ENCODE results near the gene NANS. TPM values are rescaled to one million over a fixed set of nuclear protein-coding genes. Genes with fewer than 3 reads are reported as not detected.

The NANS gene
- total and polyA plus RNA-seq, 10 of the 15 experiments (the other 5 are each of a cell fraction or from before 2014, with no cell fraction given) = 21.0 to 126 (median 52.3) TPM

GRCh38 chr9:98039607-98040017 is 16.9 kb upstream of the NANS start (continued):
- TF ChIP-seq NR2F1 (conservative IDR thresholded peaks at IDR 0.05) = no peak
- no peak for TF ChIP-seq SIN3A (IDR thresholded peaks at IDR 0.05; ENCODE audit: low read depth, low read length)
- TF ChIP-seq ZNF687 (IDR thresholded peaks at IDR 0.05) = no peak
- no peak for TF ChIP-seq PAX8 (IDR thresholded peaks at IDR 0.05)
- no peak for TF ChIP-seq MYC (IDR thresholded peaks at IDR 0.05; ENCODE audit: insufficient read depth, insufficient read length, insufficient replicate concordance, low read length, severe bottlenecking)
- no peak for TF ChIP-seq CHD4 (IDR thresholded peaks at IDR 0.05)
- TF ChIP-seq ZNF217 (IDR thresholded peaks at IDR 0.05) = no peak
- TF ChIP-seq BACH1 (IDR thresholded peaks at IDR 0.05; ENCODE audit: borderline replicate concordance) = no peak
- TF ChIP-seq CBX3 (IDR thresholded peaks at IDR 0.05; ENCODE audit: borderline replicate concordance, low read depth) = no peak
- TF ChIP-seq DPF2 (IDR thresholded peaks at IDR 0.05) = no peak
- no peak for TF ChIP-seq GABPA (IDR thresholded peaks at IDR 0.05; ENCODE audit: low read depth)
- no peak for TF ChIP-seq HCFC1 (IDR thresholded peaks at IDR 0.05; ENCODE audit: low read length)
- peak; percentile 89 for TF ChIP-seq EED (IDR thresholded peaks at IDR 0.05; ENCODE audit: low read depth)
- no peak for TF ChIP-seq MXI1 (IDR thresholded peaks at IDR 0.05; ENCODE audit: low read depth, low read length)
- peak; percentile 79 for TF ChIP-seq JUNB (IDR thresholded peaks at IDR 0.05)
- TF ChIP-seq SREBF1 (IDR thresholded peaks at IDR 0.05; ENCODE audit: low read length) = no peak
- TF ChIP-seq HDGF (IDR thresholded peaks at IDR 0.05) = no peak
- no peak for TF ChIP-seq BMI1 (IDR thresholded peaks at IDR 0.05; ENCODE audit: borderline replicate concordance)
- no peak for TF ChIP-seq ZNF207 (IDR thresholded peaks at IDR 0.05; ENCODE audit: borderline replicate concordance)
- no peak for TF ChIP-seq ZNF24 (IDR thresholded peaks at IDR 0.05)
- no peak for TF ChIP-seq BCLAF1 (IDR thresholded peaks at IDR 0.05)
- TF ChIP-seq NFIC (IDR thresholded peaks at IDR 0.05; ENCODE audit: low read depth, low read length) = peak; percentile 35; the same call in 1 of the 2 replicates
- no peak for TF ChIP-seq ETV6 (conservative IDR thresholded peaks at IDR 0.05 in 1 of 2, IDR thresholded peaks at IDR 0.05 in 1 of 2; ENCODE audit: borderline replicate concordance in 1 of 2, low read depth in 1 of 2)
- no peak for TF ChIP-seq RBBP5 (conservative IDR thresholded peaks at IDR 0.05)
- TF ChIP-seq TCF3 (IDR thresholded peaks at IDR 0.05; ENCODE audit: borderline replicate concordance, insufficient read depth, low read depth, low read length) = no peak
- no peak for TF ChIP-seq NBN (IDR thresholded peaks at IDR 0.05)

All from GM12878 (cell line).